Right forelimb (tissue), 1 donor: ENCODE measurements around the gene ILF3.
A peak's percentile ranks its signal among the peaks of the same experiment; 100 is the strongest.

Experiments used
- DNase-seq: peaks from one replicate; pipeline ENCODE4 v3.0.0-alpha.2; 2018

Gene ILF3

DNA sequence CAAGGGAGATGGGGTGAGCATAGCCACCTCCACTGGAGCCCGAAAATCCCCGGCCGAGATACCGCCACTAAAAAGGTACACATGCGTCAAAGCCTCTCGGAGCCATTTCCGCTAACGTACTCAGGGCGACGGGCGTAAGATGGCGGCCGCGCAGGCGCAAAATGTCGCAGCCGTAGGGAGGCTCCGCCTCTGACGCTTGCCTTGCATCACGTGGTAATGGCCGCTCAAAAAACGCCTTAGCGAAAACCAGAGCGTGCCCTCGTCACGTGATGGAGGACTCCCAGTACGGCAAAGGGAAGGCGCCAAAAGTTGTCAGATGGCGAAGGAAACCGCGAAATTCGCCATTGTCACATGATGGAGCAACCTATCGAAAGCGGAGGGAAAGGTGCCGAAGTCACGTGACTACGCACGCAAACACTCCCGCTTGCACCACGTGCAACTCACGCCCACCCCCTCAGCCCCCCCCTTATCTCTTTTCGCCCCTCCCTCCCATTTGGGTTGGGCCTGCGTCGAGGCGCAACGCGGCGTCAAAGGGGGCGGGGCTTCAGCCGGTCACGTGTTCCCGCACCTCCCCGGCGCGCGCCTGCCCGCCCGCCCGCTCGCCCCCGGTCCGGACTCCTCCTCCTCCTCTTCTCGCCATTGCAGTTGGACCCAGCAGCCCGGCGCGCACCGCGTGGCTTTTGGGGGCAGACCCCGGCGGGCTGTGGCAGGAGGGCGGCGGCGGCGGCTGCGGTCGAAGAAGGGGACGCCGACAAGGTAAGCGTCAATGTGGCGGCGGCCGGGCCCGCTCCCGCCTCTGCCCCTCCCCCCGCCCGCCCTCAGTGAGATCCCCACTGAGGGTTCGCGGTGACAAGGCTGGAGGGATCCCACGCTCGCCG is at the start of gene ILF3:
Gene ILF3, plus strand, starts transcription at position 615 of the 878 bp plus-strand sequence. CDS start 16,260 bp downstream, outside the sequence.
- peak; percentile 99 for DNase-seq

- DNase-seq, result no peak
Observed at GRCh38 chr19:10604460-10604980, 49.6 kb upstream of the ILF3 start.

DNA sequence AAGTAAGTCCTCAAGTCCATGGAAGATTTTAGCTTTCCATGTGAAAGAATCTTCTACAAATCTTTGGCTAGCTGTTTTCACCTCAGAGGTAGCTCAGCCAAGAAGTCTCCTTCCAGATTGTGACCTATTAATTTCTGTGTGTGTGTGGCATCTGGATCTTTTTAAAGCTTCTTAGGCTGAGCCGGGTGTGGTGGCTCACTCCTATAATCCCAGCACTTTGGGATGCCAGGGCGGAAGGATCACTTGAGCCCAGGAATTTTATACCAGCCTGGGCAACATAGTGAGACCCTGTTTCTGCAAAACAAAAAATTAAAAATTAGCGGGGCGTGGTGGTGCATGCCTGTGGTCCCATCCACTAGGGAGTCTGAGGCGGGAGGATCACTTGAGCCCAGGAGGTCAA is 42.2 kb upstream of the ILF3 start:
- no peak for DNase-seq

GRCh38 chr19:10612499-10613119 is 41.5 kb upstream of the ILF3 start:
- DNase-seq, result no peak

DNA sequence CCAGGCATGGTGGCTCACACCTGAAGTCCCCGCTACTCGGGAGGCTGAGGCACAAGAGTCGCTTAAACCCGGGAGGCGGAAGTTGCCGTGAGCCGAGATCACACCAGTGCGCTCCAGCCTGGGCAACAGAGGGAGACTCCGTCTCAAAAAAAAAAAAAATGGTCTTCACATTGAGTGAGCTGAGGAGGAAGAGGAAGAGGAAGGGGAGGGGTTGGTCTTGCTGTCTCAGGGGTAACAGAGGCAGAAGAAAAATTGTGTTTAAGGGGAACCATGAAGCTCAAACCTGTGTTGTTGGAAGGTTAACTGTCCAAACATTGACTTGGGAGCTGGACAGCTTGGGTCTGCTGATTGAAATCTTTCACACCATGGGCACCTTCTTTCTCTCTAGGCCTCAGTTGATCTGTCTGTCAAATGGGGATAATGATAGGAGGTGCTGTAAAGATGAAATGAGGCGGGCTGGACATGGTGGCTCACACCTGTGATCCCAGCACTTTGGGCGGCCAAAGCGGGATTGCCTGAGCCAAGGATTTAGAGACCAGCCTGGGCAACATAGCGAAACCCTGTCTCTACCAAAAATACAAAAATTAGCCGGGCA is 38.6 kb upstream of the ILF3 start:
- no peak for DNase-seq

GRCh38 chr19:10617409-10618121 is 36.6 kb upstream of the ILF3 start:
- no peak for DNase-seq

DNA sequence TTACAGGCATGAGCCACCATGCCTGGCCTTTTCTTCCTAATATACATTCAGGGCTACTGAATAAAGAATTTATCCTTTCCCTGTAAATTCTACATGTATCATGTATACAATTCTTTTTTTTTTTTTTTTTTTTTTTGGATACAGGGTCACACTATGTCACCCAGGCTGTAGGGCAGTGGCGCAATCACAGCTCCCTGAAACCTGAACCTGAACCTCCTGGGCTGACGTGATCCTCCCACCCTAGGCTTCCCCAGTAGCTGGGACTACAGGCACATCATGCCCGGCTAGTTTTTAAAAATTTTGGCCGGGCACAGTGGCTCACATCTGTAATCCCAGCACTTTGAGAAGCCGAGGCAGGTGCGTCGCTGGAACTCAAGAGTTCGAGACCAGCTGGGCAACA is 35.3 kb upstream of the ILF3 start:
- DNase-seq, result no peak

- DNase-seq, result no peak
Observed at GRCh38 chr19:10620786-10621185, 33.4 kb upstream of the ILF3 start.

DNA sequence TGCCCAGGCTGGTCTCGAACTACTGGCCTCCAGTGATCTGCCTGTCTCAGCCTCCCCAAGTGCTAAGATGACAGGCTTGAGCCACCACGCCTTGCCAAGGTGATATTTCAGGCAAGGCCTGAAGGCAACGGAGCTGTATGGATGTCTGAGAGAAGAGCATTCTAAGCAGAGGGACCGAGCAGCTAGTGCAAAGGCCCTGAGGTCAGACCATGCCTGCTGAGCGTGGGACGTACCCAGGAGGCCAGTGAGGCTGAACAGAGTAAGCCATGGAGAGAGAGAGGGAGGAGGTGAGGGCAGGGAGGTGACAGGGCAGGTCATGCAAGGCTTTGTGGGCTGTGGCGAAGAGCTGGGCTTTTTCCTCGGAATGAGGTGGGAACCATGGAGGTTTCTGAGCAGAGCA is 32.2 kb upstream of the ILF3 start:
- DNase-seq, result no peak

- DNase-seq, result no peak
Observed at GRCh38 chr19:10624585-10624984, 29.6 kb upstream of the ILF3 start.

- peak; percentile 90 for DNase-seq
Observed at GRCh38 chr19:10625003-10625761, 29.0 kb upstream of the ILF3 start, which contains the start of gene SLC44A2. TSS of gene SLC44A2 (plus strand) at chr19:10625553. CDS start at chr19:10625634, 81 bp downstream.

DNA sequence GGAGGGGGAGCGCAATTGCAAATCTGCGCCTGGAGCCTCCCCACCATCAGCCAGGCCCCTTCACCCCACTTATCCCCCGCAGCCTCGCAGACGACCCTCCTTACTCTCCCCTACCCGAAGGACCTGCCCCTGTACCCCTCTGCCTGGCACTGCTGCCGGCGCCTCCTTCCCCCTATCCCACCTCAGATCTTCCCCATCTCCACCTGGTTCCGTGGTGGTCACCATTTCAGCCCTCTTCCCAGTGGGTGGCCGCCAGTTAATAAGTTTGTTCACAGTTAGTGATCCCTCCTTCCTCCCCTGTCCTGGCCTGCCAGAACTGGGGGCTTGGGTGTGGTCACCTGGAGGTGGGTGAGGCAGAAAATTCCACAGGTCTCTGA is 28.4 kb upstream of the ILF3 start:
- no peak for DNase-seq

- no peak for DNase-seq
Observed at GRCh38 chr19:10631874-10632273, 22.3 kb upstream of the ILF3 start.

DNA sequence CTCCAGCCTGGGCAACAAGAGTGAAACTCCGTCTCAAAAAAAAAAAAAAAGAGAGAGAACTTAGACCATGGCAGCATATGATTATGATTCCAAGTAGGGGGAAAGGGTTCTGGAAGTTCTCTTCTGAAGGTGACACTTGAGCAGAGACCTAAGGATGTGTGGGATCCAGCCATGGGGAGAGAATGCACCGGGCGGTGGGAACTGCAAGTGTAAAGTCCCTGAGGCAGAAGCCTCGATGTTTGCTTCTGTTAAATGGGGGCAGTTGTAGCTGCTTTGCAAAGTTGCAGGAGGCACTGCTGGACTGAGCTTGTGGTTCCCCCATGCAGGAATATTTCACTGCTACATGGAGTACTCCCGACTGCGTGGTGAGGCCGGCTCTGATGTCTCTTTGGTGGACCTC is 19.7 kb upstream of the ILF3 start:
- DNase-seq, result no peak

DNA sequence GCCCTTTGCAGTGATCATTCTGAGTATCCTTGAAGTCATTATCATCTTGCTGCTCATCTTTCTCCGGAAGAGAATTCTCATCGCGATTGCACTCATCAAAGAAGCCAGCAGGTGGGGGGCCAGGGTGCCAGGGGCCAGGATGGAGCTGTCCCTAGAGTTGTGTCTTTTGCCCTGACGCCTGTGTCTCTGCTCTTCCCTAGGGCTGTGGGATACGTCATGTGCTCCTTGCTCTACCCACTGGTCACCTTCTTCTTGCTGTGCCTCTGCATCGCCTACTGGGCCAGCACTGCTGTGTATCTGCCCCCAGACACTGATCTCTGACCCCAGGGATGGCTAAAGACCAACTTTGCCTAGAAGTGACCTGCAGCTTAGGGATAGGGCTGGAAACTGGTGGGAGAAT is 19.2 kb upstream of the ILF3 start:
- no peak for DNase-seq

DNA sequence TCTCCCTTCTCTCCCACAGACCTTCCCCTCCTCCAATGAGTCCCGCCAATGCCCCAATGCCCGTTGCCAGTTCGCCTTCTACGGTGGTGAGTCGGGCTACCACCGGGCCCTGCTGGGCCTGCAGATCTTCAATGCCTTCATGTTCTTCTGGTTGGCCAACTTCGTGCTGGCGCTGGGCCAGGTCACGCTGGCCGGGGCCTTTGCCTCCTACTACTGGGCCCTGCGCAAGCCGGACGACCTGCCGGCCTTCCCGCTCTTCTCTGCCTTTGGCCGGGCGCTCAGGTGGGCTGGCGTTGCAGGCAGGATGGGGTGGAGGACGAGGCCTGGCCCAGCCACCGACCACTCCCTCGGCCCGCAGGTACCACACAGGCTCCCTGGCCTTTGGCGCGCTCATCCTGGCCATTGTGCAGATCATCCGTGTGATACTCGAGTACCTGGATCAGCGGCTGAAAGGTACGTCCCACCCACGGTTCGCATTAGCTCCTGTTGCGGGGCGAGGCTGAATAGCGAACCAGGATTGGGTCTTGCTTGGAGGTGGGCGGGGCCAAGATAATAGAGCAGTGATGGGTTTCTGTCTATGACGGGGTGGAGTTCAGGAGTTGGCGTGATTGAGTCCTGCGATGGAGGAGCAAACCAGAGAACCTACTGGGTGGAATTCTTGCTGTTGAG is 17.7 kb upstream of the ILF3 start:
- no peak for DNase-seq

DNA sequence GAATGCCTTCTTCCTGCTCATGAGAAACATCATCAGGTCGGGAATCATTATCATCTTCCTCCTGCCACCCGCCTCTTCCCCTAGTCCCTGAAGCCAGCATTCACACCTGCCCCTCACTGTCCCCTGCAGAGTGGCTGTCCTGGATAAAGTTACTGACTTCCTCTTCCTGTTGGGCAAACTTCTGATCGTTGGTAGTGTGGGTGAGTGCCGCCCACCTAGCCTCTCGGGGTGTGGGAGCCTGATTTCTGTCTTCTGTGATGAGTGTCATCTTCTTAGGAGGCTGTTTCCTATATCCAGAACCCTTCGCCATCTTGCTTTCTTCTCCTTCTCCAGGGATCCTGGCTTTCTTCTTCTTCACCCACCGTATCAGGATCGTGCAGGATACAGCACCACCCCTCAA is 16.3 kb upstream of the ILF3 start:
- DNase-seq, result no peak

- DNase-seq, result no peak
Observed at GRCh38 chr19:10639836-10640235, 14.3 kb upstream of the ILF3 start.

- DNase-seq, result no peak
Observed at GRCh38 chr19:10640361-10640760, 13.8 kb upstream of the ILF3 start.

DNA sequence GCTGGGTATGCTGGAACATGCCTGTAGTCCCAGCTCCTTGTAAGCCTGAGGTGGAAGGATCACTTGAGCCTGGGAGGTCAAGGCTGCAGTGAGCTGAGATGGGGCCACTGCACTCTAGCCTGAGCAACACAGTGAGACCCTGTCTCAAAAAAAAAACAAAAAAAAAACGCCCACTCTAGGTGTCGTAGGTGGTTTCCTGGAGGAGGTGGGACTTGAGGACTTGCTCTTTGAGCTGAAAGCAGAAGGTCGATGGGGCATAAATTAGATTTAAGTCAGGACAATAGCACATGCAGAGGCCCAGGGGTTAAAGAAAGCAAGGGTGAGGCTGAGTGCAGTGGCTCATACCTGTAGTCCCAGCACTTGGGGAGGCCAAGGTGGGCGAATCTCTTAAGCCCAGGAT is 12.9 kb upstream of the ILF3 start:
- DNase-seq, result no peak

GRCh38 chr19:10642473-10643171 is 11.5 kb upstream of the ILF3 start:
- peak; percentile 56 for DNase-seq
